ENCODE results near the gene RLN3. TPM values are rescaled to one million over a fixed set of nuclear protein-coding genes. Genes with fewer than 3 reads are reported as not detected.

The RLN3 gene, protein sequence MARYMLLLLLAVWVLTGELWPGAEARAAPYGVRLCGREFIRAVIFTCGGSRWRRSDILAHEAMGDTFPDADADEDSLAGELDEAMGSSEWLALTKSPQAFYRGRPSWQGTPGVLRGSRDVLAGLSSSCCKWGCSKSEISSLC
- total RNA-seq, result not detected

GRCh38 chr19:14027856-14028450 lies at the start of gene RLN3:
TSS of gene RLN3 (plus strand) at chr19:14028148. CDS start at chr19:14028205, 57 bp downstream.
- 49 to 58% methylated on average over 13 to 18 of the region's 24 CpGs for WGBS, 2 donors
- no peak within 1 kb of the TSS for H3K27ac ChIP-seq
- no peak for TF ChIP-seq POLR2A (IDR thresholded peaks at IDR 0.05)
- TF ChIP-seq, protein P1, sequence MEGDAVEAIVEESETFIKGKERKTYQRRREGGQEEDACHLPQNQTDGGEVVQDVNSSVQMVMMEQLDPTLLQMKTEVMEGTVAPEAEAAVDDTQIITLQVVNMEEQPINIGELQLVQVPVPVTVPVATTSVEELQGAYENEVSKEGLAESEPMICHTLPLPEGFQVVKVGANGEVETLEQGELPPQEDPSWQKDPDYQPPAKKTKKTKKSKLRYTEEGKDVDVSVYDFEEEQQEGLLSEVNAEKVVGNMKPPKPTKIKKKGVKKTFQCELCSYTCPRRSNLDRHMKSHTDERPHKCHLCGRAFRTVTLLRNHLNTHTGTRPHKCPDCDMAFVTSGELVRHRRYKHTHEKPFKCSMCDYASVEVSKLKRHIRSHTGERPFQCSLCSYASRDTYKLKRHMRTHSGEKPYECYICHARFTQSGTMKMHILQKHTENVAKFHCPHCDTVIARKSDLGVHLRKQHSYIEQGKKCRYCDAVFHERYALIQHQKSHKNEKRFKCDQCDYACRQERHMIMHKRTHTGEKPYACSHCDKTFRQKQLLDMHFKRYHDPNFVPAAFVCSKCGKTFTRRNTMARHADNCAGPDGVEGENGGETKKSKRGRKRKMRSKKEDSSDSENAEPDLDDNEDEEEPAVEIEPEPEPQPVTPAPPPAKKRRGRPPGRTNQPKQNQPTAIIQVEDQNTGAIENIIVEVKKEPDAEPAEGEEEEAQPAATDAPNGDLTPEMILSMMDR (IDR thresholded peaks at IDR 0.05), result no peak
- no peaks in the 10 kb centered on the region for H3K36me3 ChIP-seq (replicated peaks in 1 of 2; ENCODE audit: insufficient read depth in 1 of 2, low read depth in 2 of 2)
- intact Hi-C loops (cut with DNase I), result no loop called here
- DNase-seq (no peak), ATAC-seq (no peak)
- H3K9me3 ChIP-seq, result no peaks in the 10 kb centered on the region
- H3K4me3 ChIP-seq, result no peak within 1 kb of the TSS
- no peaks in the 10 kb centered on the region for H3K27me3 ChIP-seq
- H3K4me1 ChIP-seq, result peaks cover 21% of the 10 kb centered on the region

GRCh38 chr19:13978351-13979243 lies 49.4 kb upstream of the RLN3 start:
- 58 to 76% methylated on average over 21 to 59 of the region's 74 CpGs for WGBS, 2 donors
- peak; percentile 39 to 76 (median 62) for DNase-seq

GRCh38 chr19:13979244-13979615 lies 48.7 kb upstream of the RLN3 start:
- WGBS, 2 donors, result 41 to 81% methylated on average over 3 to 12 of the region's 12 CpGs
- H3K9me3 ChIP-seq, result no peaks in the 10 kb centered on the region
- no peak overlapping the region for H3K27ac ChIP-seq
- H3K4me1 ChIP-seq, result no peaks in the 10 kb centered on the region
- ATAC-seq, result no peak
- intact Hi-C loops (cut with DNase I), result no loop called here
- no peak for DNase-seq
- no peaks in the 10 kb centered on the region for H3K36me3 ChIP-seq (replicated peaks in 1 of 2; ENCODE audit: insufficient read depth in 1 of 2, low read depth in 2 of 2)
- no peak overlapping the region for H3K4me3 ChIP-seq
- no peaks in the 10 kb centered on the region for H3K27me3 ChIP-seq
- no peak for TF ChIP-seq POLR2A (IDR thresholded peaks at IDR 0.05)
- TF ChIP-seq, protein P1 (IDR thresholded peaks at IDR 0.05), result no peak

More at GRCh38 chr19:13978351-13979243, 49.4 kb upstream of the RLN3 start:
- Histone ChIP-seq H3K36me3 (replicated peaks in 1 of 2; ENCODE audit: insufficient read depth in 1 of 2, low read depth in 2 of 2) (no peaks in the 10 kb centered on the region), H3K4me1 (no peaks in the 10 kb centered on the region), H3K27ac (peak overlapping the region in 2 of 4 donors; percentile 6 to 31), H3K4me3 (no peak overlapping the region), H3K27me3 (no peaks in the 10 kb centered on the region), H3K9me3 (no peaks in the 10 kb centered on the region)
- TF ChIP-seq, protein P1 (IDR thresholded peaks at IDR 0.05), result no peak
- no peak for TF ChIP-seq POLR2A (IDR thresholded peaks at IDR 0.05)
- intact Hi-C loops (cut with DNase I), result no loop called here
- ATAC-seq, result peak; percentile 40

DNA sequence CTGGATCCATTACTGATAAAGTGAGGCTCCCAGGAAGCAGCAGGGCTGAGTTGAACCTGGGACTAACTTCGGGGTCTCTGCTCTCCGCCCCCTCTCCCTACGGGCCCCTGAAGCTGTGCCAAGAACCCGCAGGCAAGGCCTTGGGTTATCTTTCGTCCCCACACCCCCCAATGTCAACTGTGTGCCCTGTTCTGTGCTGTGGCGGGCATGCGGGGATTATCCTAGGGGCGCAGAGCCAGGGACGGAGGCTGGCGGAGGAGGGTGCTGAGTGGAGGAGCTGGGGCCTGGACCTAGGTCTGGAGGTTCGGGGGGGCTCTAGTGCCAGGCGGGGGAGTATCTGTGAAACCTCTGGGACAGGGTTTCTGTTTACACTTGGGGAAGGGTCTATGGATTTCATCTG lies 48.3 kb upstream of the RLN3 start:
- H3K4me3 ChIP-seq, result no peak overlapping the region
- no peak for ATAC-seq

More for the DNA sequence above, 48.3 kb upstream of the RLN3 start:
- no peaks in the 10 kb centered on the region for H3K27me3 ChIP-seq
- intact Hi-C loops (cut with DNase I), result no loop called here
- no peaks in the 10 kb centered on the region for H3K36me3 ChIP-seq (replicated peaks in 1 of 2; ENCODE audit: insufficient read depth in 1 of 2, low read depth in 2 of 2)
- H3K4me1 ChIP-seq, result no peaks in the 10 kb centered on the region
- TF ChIP-seq POLR2A (IDR thresholded peaks at IDR 0.05), result no peak
- TF ChIP-seq, protein P1 (IDR thresholded peaks at IDR 0.05), result no peak
- H3K27ac ChIP-seq, result no peak overlapping the region
- 73 to 96% methylated on average over 5 to 12 of the region's 12 CpGs for WGBS, 2 donors
- DNase-seq, result no peak
- no peaks in the 10 kb centered on the region for H3K9me3 ChIP-seq

All from body of pancreas (tissue), 4 donors.